ENCODE results near the gene MPO. TPM values are rescaled to one million over a fixed set of nuclear protein-coding genes. Genes with fewer than 3 reads are reported as not detected.

The MPO gene
- total RNA-seq, 1 experiment from 2014 or later = not detected

DNA sequence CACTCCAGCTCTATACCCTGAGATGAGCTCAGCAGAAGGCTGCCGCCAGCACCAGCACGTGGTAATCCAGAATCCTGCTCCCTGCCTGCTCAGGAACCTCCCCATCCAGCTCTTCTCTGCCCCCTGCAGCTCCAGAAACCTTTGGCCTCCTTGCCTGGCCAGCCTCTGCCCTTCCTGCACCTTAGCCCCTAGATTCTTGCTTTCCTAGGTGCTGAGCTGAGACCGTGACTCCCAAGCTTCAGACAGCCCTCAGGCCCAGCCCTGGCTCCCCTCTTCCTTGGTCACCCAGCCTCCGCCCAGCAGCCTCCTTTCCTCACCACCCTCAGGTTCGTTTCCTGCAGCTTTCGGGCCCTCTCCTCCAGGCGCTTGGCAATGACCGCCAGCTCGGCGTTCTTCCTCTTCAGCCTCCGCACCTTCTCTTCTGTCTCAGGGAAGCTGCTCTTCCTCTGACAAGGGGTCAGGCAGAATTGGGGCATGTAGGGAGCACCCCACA is 45.3 kb upstream of the MPO start:
- Histone ChIP-seq H3K4me2 (ENCODE audit: low read depth, low read length, poor library complexity, severe bottlenecking) (no peak overlapping the region), H3K36me3 (ENCODE audit: insufficient read depth, low read length) (peaks cover 12% of the 10 kb centered on the region), H4K20me1 (ENCODE audit: insufficient read depth, low read depth, low read length) (peaks cover 5% of the 10 kb centered on the region; the same call in 1 of the 2 replicates), H3K27ac (ENCODE audit: low read length) (no peak overlapping the region), H3K9me2 (replicated peaks; ENCODE audit: insufficient read depth, low read length) (no peaks in the 10 kb centered on the region), H3K9ac (ENCODE audit: low read length) (no peak overlapping the region), H3K27me3 (ENCODE audit: low read length) (no peaks in the 10 kb centered on the region), H3K9me3 (ENCODE audit: low read length) (no peaks in the 10 kb centered on the region), H3K4me3 (ENCODE audit: low read length) (no peak overlapping the region), H3K79me2 (ENCODE audit: low read length) (0 out of 2 replicates have a peak, but pooled peaks cover under 1% of the 10 kb centered on the region), H3K4me1 (ENCODE audit: low read length) (peaks cover 42% of the 10 kb centered on the region), H2AFZ (ENCODE audit: low read length) (no peak overlapping the region)
- peak; percentile 65 for DNase-seq

DNA sequence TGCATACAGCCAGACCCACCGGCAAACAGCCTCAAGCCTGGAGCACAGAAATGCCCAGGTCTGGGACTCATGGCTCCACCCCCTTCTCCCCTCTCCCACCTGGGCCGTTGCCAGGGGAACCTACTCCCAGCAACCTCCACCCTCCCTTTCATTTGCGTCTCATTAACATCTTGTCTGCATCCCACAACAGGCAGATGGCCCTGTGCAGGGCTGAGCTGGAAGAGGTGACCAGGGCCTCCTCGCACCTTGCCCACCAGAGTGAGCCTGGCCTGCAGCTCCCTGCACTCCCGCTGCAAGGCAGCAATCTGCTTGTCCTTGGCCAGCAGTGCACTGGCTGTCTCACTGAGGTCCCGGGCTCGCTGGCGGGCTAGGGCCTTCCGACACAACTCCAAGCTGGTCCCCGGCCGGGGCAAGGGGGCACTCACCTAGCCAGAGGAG is 44.6 kb upstream of the MPO start:
- Histone ChIP-seq H3K9ac (ENCODE audit: low read length) (no peak overlapping the region), H3K27ac (ENCODE audit: low read length) (no peak overlapping the region), H3K36me3 (ENCODE audit: insufficient read depth, low read length) (peaks cover 5% of the 10 kb centered on the region; the same call in 1 of the 2 replicates), H3K9me3 (ENCODE audit: low read length) (no peaks in the 10 kb centered on the region), H3K4me3 (ENCODE audit: low read length) (no peak overlapping the region), H2AFZ (ENCODE audit: low read length) (no peak overlapping the region), H3K27me3 (ENCODE audit: low read length) (no peaks in the 10 kb centered on the region), H3K9me2 (replicated peaks; ENCODE audit: insufficient read depth, low read length) (no peaks in the 10 kb centered on the region), H3K4me2 (ENCODE audit: low read depth, low read length, poor library complexity, severe bottlenecking) (no peak overlapping the region), H3K79me2 (ENCODE audit: low read length) (no peaks in the 10 kb centered on the region), H4K20me1 (ENCODE audit: insufficient read depth, low read depth, low read length) (no peaks in the 10 kb centered on the region), H3K4me1 (ENCODE audit: low read length) (peaks cover 39% of the 10 kb centered on the region)
- peak; percentile 75 for DNase-seq

GRCh38 chr17:58324409-58325288 is 43.9 kb upstream of the MPO start:
- peaks cover 3% of the 10 kb centered on the region; the same call in 1 of the 2 replicates for H3K36me3 ChIP-seq (ENCODE audit: insufficient read depth, low read length)
- peak; percentile 38 for DNase-seq
- no peaks in the 10 kb centered on the region for H3K9me3 ChIP-seq (ENCODE audit: low read length)
- H3K9ac ChIP-seq (ENCODE audit: low read length) = no peak overlapping the region
- H3K27ac ChIP-seq (ENCODE audit: low read length) = no peak overlapping the region
- H3K4me1 ChIP-seq (ENCODE audit: low read length) = peaks cover 33% of the 10 kb centered on the region
- no peaks in the 10 kb centered on the region for H3K27me3 ChIP-seq (ENCODE audit: low read length)
- H3K4me2 ChIP-seq (ENCODE audit: low read depth, low read length, poor library complexity, severe bottlenecking) = no peak overlapping the region
- no peaks in the 10 kb centered on the region for H4K20me1 ChIP-seq (ENCODE audit: insufficient read depth, low read depth, low read length)
- no peaks in the 10 kb centered on the region for H3K79me2 ChIP-seq (ENCODE audit: low read length)
- H3K4me3 ChIP-seq (ENCODE audit: low read length) = no peak overlapping the region
- H2AFZ ChIP-seq (ENCODE audit: low read length) = no peak overlapping the region
- no peaks in the 10 kb centered on the region for H3K9me2 ChIP-seq (replicated peaks; ENCODE audit: insufficient read depth, low read length)

GRCh38 chr17:58324056-58324408 is 43.3 kb upstream of the MPO start:
- Histone ChIP-seq H3K9ac (ENCODE audit: low read length) (no peak overlapping the region), H3K4me3 (ENCODE audit: low read length) (no peak overlapping the region), H3K79me2 (ENCODE audit: low read length) (no peaks in the 10 kb centered on the region), H3K9me2 (replicated peaks; ENCODE audit: insufficient read depth, low read length) (no peaks in the 10 kb centered on the region), H3K27me3 (ENCODE audit: low read length) (no peaks in the 10 kb centered on the region), H4K20me1 (ENCODE audit: insufficient read depth, low read depth, low read length) (no peaks in the 10 kb centered on the region), H3K4me2 (ENCODE audit: low read depth, low read length, poor library complexity, severe bottlenecking) (no peak overlapping the region), H3K4me1 (ENCODE audit: low read length) (peaks cover 30% of the 10 kb centered on the region), H3K9me3 (ENCODE audit: low read length) (no peaks in the 10 kb centered on the region), H3K27ac (ENCODE audit: low read length) (no peak overlapping the region), H2AFZ (ENCODE audit: low read length) (no peak overlapping the region), H3K36me3 (ENCODE audit: insufficient read depth, low read length) (peaks cover 3% of the 10 kb centered on the region; the same call in 1 of the 2 replicates)
- DNase-seq = no peak

DNA sequence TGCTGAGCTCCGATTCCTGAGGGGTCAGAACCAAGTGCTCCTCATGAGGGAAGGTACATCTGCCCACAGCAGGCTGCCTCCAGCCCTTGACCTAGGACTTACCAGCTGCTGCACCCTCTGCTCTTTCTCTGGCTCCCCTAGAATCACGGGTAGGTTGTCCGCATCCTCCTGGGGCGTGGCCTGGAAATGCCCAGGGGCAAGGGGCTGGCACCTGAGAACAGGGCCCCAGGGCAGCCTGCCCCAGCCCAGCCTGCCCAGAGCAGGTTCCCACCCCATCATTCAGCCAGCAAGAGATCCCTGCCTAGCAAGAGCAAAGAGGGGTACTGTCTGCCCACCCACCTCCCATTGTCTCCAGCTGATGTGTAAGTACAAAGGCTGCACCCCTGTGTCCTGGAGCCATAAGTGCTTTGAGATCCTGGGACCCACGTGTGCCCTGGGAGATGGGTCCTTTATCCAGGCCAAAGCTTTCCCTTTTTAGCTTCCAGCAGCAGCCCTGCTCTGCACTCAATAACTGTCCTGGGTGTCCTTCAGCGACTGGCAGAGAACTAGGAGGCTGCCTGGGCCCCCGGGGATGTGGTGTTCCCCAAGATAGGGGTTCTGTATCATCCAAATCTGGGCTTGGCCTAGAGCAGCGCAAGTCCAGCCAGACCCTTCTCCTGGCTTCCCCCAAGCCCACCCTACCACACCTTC is 42.8 kb upstream of the MPO start:
- H3K9me2 ChIP-seq (replicated peaks; ENCODE audit: insufficient read depth, low read length) = no peaks in the 10 kb centered on the region
- no peak overlapping the region for H2AFZ ChIP-seq (ENCODE audit: low read length)
- no peaks in the 10 kb centered on the region for H3K27me3 ChIP-seq (ENCODE audit: low read length)
- no peak overlapping the region for H3K27ac ChIP-seq (ENCODE audit: low read length)
- no peak overlapping the region for H3K9ac ChIP-seq (ENCODE audit: low read length)
- H3K4me3 ChIP-seq (ENCODE audit: low read length) = no peak overlapping the region
- peaks cover 26% of the 10 kb centered on the region for H3K4me1 ChIP-seq (ENCODE audit: low read length)
- no peaks in the 10 kb centered on the region for H3K79me2 ChIP-seq (ENCODE audit: low read length)
- no peaks in the 10 kb centered on the region for H4K20me1 ChIP-seq (ENCODE audit: insufficient read depth, low read depth, low read length)
- H3K36me3 ChIP-seq (ENCODE audit: insufficient read depth, low read length) = peaks cover 3% of the 10 kb centered on the region; the same call in 1 of the 2 replicates
- H3K9me3 ChIP-seq (ENCODE audit: low read length) = no peaks in the 10 kb centered on the region
- DNase-seq = peak; percentile 41
- no peak overlapping the region for H3K4me2 ChIP-seq (ENCODE audit: low read depth, low read length, poor library complexity, severe bottlenecking)

DNA sequence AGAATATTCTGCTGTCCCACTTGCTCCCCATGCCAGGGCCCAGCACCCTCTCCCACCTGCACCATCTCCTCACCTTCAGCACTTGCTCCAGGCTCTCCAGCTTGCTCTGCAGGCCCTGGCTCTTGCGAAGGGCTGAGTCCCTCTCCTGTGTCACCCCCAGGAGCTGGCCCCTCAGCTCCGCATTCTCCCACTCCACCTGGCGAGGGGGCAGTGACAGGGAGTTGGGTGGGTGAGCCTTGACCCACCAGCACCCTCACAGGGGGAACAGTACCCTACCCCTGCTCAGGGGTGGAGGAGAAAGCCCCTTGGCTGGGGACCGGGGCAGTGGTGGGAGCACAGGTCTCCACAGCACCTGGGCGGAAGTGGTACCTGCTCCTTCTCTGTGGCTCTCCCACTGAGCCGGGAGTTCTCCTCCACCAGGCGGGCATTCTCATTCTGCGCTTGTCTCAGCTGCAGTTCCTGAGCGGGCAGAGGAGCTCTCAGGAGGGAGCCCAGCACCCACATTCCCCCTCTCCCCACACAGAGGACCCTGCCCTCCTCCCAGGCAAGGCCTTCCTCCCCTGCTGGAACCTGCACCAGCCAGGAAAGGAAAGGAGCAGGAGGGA is 41.9 kb upstream of the MPO start:
- no peaks in the 10 kb centered on the region for H4K20me1 ChIP-seq (ENCODE audit: insufficient read depth, low read depth, low read length)
- H3K27ac ChIP-seq (ENCODE audit: low read length) = no peak overlapping the region

GRCh38 chr17:58321571-58322525 is 41.1 kb upstream of the MPO start:
- Histone ChIP-seq H3K27me3 (ENCODE audit: low read length) (no peaks in the 10 kb centered on the region), H3K9me2 (replicated peaks; ENCODE audit: insufficient read depth, low read length) (no peaks in the 10 kb centered on the region), H3K9me3 (ENCODE audit: low read length) (no peaks in the 10 kb centered on the region), H3K79me2 (ENCODE audit: low read length) (no peaks in the 10 kb centered on the region), H3K4me1 (ENCODE audit: low read length) (peaks cover 15% of the 10 kb centered on the region), H3K4me3 (ENCODE audit: low read length) (no peak overlapping the region), H3K4me2 (ENCODE audit: low read depth, low read length, poor library complexity, severe bottlenecking) (no peak overlapping the region), H3K27ac (ENCODE audit: low read length) (no peak overlapping the region), H3K36me3 (ENCODE audit: insufficient read depth, low read length) (peaks cover 3% of the 10 kb centered on the region; the same call in 1 of the 2 replicates), H2AFZ (ENCODE audit: low read length) (no peak overlapping the region), H4K20me1 (ENCODE audit: insufficient read depth, low read depth, low read length) (no peaks in the 10 kb centered on the region), H3K9ac (ENCODE audit: low read length) (no peak overlapping the region)
- DNase-seq = no peak

More for the DNA sequence above, 41.9 kb upstream of the MPO start:
- Histone ChIP-seq H3K27me3 (ENCODE audit: low read length) (no peaks in the 10 kb centered on the region), H3K4me1 (ENCODE audit: low read length) (peaks cover 20% of the 10 kb centered on the region), H3K36me3 (ENCODE audit: insufficient read depth, low read length) (peaks cover 3% of the 10 kb centered on the region; the same call in 1 of the 2 replicates), H2AFZ (ENCODE audit: low read length) (no peak overlapping the region), H3K4me3 (ENCODE audit: low read length) (no peak overlapping the region), H3K79me2 (ENCODE audit: low read length) (no peaks in the 10 kb centered on the region), H3K4me2 (ENCODE audit: low read depth, low read length, poor library complexity, severe bottlenecking) (no peak overlapping the region), H3K9me2 (replicated peaks; ENCODE audit: insufficient read depth, low read length) (no peaks in the 10 kb centered on the region), H3K9me3 (ENCODE audit: low read length) (no peaks in the 10 kb centered on the region), H3K9ac (ENCODE audit: low read length) (no peak overlapping the region)
- no peak for DNase-seq
